HG03039 (cell line): ENCODE data around the gene PRC1.
"Not testable (repeated sequence)": the region's sequence is repeated elsewhere in the genome, so short reads cannot be mapped to it uniquely, and the experiment has no call there.

Experiments
- ATAC-seq: cut with Tn5 transposase; IDR thresholded peaks from one replicate; pipeline ENCODE4 v1.9.1; 2021; ENCODE audit warnings: mild to moderate bottlenecking, moderate library complexity; ENCODE audit not compliant: unreplicated experiment

Gene PRC1

DNA sequence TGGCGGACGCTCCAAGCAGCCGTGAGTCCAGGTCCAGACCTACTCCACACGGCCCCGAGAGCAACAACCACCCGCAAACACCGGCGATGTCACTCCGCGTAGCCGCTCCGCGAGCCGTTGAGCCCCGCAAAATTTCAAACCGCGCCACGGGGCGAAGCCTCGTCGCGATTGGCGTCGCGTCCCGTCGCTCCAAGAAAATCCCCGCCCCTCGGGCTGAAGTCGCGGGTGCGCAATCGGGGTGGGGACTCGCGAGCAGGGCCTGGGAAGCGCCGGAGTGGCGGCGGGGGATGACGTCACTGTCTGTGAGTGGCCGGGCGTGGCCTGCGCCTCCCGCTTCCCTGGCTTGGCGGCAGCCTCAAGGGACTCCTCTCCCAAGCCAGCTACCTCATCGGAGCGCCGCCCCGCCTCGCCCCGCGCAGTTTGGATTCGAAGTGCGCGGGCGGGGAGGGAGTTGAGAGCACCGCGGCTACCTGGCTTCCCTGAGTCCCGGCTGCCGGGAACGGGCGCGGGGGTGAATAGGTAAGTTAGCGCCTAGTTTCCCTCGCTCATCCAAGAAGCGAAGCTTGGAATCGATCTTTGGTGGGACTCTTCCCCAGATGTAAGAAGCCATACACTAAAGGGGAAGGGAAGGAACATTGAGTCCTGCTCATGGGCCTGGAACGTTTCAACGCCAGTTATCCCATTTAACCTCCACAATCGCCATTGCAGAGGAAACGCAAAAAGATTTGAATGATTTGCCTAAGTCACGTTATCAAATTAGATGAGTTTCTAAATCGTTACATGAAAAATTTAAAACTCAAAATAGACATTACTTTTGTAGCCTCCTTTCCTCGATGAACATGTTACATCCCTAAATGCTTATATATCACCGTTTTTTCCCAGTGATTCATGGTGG is at the start of gene PRC1:
PRC1 (minus strand) TSS at position 119 of the 895 bp plus-strand sequence; CDS start at position 1, 118 bp downstream.
- peak; percentile 93 for ATAC-seq

GRCh38 chr15:91043202-91043874 is 49.0 kb upstream of the PRC1 start:
- no peak for ATAC-seq

- no peak for ATAC-seq
These were observed 46.5 kb upstream of the PRC1 start for GRCh38 chr15:91040856-91041255.

DNA sequence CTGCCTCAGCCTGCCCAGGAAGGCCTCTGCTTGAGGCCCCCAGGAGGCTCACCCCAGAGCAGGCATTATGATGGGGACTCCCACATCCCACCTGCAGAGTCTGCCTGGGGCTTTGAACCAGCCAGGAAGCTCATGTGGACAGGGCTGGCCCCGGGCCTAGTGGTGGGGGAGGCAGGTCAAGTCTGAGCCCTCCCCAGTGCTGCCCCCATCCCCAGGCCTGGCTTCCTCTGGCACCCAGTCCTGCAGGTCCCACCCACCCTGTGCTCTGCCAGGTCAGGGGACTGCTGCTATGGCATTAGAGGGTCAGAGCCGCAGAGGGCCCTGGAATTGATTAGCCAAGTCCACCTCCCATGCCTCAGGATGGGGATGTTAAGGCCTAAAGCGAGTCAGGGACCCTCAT is 45.7 kb upstream of the PRC1 start:
- no peak for ATAC-seq

- ATAC-seq: no peak
These were observed 38.8 kb upstream of the PRC1 start for GRCh38 chr15:91032919-91033803.

GRCh38 chr15:91031796-91032195 is 37.5 kb upstream of the PRC1 start:
- ATAC-seq: no peak

DNA sequence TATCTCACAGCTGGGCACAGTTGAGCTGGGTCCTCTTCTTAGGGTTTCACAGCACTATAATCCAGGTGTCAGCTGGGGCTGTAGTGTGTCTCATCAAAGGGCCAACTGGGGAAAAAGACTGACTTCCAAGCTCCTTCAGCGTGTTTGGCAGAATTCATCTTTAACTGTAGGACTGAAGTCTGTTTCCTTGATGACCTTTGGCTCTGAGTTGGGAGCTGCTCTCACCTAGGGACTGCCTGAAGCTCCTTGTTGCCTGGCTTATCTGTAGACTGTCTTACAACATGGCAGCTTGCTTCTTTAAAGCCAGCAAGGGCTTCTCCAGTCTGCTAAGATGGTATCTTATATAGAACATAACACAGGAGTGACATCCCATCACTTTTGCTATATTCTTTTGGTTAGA is 33.3 kb upstream of the PRC1 start:
- no peak for ATAC-seq

GRCh38 chr15:91023720-91024119 is 29.4 kb upstream of the PRC1 start:
- ATAC-seq: no peak

DNA sequence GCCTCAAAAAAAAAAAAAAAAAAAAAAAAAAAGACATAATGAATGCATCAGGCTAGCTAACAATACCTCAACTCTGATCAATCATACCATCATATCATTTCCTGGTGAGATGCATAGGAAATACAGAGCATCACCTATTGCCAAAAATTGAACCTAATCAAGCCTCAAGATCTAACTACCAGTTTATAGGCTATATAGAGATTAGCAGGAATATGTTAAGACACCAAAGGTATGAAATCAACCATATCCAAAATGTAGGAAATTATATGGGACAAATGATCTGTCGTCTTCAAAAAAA is 28.4 kb upstream of the PRC1 start:
- no peak for ATAC-seq

- peak; percentile 68 for ATAC-seq
These were observed 27.9 kb upstream of the PRC1 start, which contains the start of gene VPS33B for GRCh38 chr15:91022075-91022831. Gene VPS33B, minus strand, starts transcription at chr15:91022594. Its CDS starts 345 bp downstream, at chr15:91022249.

DNA sequence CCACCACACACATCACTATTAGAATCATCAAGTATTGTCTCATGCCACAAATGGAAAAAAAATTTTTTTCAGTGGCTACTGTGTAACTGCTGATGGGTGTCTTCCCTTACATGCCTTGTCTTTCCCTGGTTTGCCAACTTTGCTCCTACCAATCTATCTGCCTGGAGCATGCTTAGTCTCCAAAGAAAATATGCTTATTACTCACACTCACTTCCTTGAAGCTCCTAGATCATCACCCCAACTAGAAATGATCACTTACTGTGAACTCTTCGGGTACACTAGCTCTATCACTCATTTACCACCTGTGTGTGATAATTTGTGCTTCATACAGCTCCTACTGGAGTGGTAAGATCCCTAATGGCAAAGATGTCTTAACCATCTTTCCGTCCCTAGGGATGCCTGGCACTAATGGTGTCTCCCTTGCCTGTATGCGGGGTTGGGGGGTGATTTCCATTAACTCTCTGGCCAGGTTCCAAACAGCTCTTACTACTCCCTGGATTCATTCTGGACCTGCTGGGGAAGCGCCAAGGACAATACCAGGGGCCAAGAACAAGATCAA is 27.3 kb upstream of the PRC1 start:
- ATAC-seq: no peak

DNA sequence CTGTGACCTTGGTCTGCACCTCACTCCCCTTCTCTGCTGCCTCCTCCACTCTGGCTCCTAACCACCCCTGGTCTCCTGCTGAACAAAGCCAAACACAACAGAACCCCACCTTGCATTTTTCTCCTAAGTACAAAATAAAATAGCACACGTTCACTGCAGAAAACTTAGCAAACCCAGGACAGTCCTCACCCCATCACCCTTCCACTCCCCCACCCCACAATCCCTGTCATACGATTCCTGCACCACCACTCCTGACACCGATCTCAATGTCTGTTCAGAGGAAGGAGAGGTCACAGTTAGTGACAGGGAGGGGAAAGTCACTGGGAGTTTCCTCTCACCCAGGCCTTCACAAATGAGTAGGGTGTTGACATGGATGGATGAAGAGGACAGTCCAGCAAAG is 23.8 kb upstream of the PRC1 start:
- ATAC-seq: no peak

- ATAC-seq: no peak
These were observed 23.4 kb upstream of the PRC1 start for GRCh38 chr15:91017716-91018115.

DNA sequence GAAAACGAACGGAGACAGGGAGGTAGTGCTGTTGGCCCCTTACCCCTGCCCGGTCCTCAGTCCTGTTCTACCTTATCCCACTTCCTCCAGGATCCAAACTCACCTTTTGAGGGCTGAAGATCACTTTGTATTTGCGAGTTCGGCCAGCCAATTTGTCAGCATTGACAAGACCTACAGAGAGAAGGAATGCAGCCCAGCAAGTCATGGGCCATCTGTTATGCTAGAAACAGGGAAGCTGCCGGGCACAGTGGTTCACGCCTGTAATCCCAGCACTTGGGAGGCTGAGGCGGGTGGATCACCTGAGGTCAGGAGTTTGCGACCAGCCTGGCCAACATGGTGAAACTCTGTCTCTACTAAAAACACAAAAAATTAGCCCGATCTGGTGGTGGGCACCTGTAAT is 19.4 kb upstream of the PRC1 start:
- not testable (repeated sequence) for ATAC-seq

DNA sequence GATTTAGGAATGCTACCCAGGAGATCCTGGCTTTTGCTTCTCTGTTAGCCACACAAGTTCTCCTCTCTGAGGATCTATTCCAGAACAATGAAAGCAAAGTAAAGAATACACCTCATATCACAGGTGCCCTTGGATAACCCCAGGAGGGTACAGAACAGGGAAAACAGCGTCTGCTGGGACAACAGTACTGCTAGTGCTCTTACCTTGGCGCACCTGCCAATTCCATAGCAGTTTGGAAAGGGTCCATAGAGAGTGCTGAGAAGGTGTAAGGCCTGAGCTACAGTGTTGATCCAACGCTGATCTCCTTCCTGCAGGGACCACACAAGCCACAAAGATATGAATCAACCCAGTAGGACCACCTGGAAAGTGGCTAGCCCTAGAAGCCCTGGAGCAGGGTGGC is 12.9 kb upstream of the PRC1 start:
- no peak for ATAC-seq

DNA sequence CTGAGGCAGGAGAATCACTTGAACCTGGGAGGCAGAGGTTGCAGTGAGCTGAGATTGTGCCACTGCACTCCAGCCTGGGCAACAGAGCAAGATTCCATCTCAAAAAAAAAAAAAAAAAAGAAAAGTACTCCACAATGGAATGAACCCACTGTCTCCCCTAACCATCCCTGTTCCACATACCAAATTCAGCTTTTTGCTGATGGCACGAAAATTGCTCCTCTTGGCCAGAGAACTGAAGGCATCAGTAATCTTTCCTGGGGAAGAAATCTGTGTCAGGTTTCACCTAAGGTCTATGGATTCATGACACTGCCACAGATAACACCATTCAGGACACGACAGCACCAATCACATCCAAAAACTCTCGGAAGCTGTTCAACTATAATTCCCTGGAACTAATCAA is 6.9 kb upstream of the PRC1 start:
- no peak for ATAC-seq

DNA sequence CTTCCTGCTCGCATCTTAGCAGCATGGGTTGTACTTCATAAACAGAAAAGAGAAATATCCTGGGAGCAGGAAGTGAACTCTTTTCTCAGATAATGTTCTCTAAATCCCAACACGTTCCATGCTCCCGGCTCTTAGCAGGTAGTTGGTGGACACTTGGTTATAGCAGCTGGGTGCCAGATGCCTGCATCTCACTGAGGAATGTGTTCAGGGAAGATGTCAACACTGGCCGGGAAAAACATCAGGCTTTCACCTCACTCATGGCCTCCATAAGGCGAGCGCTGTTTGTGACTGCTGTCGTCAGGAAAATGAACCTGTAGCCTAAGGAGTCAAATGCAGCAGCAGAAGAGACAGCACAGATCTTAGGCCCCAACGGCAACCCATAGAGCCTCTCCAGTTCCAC is 4.4 kb upstream of the PRC1 start:
- ATAC-seq: no peak

DNA sequence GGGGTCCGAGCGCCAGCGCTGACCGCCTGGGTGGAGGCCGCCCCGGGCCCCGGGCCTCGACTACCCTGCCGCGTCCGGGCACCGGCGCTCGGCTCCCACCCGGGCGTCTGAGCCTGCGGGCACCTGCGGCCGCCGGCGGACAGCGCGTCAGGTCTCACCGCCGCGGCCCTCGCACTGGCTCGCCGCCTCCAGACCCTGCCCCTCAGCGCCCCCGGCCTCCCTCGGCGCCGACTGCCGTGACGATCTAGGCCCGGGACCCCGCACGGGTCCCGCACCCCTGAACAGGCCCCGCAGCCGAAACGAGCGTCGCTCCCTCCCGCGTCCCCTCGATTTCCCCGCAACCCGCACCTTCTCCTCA is 297 bp downstream of the PRC1 start:
- peak; percentile 11 for ATAC-seq

DNA sequence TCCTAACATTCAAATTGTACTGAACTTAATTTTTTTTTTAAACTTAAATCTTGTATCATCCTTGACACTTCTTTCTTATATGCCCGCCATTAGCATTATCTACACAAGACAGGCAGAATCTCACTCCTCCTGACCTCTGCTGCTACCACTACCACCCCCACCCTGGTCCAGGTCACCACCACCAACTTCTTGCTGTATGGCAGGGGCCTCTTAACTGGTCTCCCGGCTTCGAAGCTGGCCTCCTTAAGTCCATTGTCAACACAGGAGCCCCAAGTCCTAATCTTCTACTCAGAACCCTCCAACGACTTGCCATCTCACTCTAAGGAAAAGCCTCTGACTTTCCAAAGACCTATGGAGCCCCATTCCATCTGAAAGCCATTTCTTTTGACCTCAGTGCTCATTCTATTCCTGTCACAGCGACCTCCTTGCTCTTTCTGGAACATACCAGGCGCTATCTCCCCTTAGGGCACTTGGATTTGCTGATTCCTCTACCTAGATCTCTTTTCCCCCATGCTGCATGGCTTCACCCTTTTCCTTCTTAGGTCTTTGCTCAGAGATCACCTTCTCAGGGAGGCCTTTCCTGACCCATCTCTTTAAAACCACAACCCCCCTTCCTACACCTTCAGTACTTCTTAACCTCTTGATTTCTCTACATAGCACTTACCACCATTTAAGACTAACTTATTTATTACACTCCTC is 2.6 kb downstream of the PRC1 start:
- ATAC-seq: no peak

GRCh38 chr15:90990446-90990845 is 3.9 kb downstream of the PRC1 start:
- ATAC-seq: no peak
